Breast epithelium (tissue), 3 donors: ENCODE results near the gene MUC6.

Experiments used
- POLR2A ChIP-seq: fragments of 450-650 bp; IDR thresholded peaks from one replicate; pipeline ENCODE4 v1.6.1; 2016; ENCODE audit warnings: antibody characterized with exemption, mild to moderate bottlenecking, moderate library complexity
- POLR2AphosphoS5 ChIP-seq, 3 donors: sonication (generic); formaldehyde crosslinking; IDR thresholded peaks; one replicate each; pipeline ENCODE4 v1.6.1; 2017; ENCODE audit warnings: antibody characterized with exemption in 3 of 3
- TF ChIP-seq, protein P1 (sequence below), 3 donors: fragments of 450-650 bp; IDR thresholded peaks; one replicate each; pipeline ENCODE4 v1.5.1; 2016 to 2017; ENCODE audit warnings: antibody characterized with exemption in 3 of 3, mild to moderate bottlenecking in 3 of 3, moderate library complexity in 3 of 3

- TF ChIP-seq, protein P1, sequence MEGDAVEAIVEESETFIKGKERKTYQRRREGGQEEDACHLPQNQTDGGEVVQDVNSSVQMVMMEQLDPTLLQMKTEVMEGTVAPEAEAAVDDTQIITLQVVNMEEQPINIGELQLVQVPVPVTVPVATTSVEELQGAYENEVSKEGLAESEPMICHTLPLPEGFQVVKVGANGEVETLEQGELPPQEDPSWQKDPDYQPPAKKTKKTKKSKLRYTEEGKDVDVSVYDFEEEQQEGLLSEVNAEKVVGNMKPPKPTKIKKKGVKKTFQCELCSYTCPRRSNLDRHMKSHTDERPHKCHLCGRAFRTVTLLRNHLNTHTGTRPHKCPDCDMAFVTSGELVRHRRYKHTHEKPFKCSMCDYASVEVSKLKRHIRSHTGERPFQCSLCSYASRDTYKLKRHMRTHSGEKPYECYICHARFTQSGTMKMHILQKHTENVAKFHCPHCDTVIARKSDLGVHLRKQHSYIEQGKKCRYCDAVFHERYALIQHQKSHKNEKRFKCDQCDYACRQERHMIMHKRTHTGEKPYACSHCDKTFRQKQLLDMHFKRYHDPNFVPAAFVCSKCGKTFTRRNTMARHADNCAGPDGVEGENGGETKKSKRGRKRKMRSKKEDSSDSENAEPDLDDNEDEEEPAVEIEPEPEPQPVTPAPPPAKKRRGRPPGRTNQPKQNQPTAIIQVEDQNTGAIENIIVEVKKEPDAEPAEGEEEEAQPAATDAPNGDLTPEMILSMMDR (IDR thresholded peaks at IDR 0.05): no peak
- no peak for TF ChIP-seq POLR2A
- no peak for TF ChIP-seq POLR2AphosphoS5 (IDR thresholded peaks at IDR 0.05)
Measured at GRCh38 chr11:1029051-1029450, 7.5 kb downstream of the MUC6 start.
